ENCODE results near the gene TRNAU1AP. TPM values are rescaled to one million over a fixed set of nuclear protein-coding genes. Genes with fewer than 3 reads are reported as not detected.

The TRNAU1AP gene
- total and polyA plus RNA-seq, 10 of the 15 experiments (the other 5 are each of a cell fraction or from before 2014, with no cell fraction given), result 24.3 to 67.0 (median 31.8) TPM

GRCh38 chr1:28538286-28538685 is 14.6 kb upstream of the TRNAU1AP start:
- Histone ChIP-seq H3K4me3 (no peak overlapping the region), H3K9me3 (replicated peaks; ENCODE audit: control insufficient read depth, insufficient read depth, low read length) (no peaks in the 10 kb centered on the region), H3K27ac (ENCODE audit: control insufficient read depth, insufficient read depth) (no peak overlapping the region), H3K36me3 (ENCODE audit: control insufficient read depth in 2 of 2, insufficient read depth in 2 of 2, low read length in 1 of 2) (peaks cover 25 to 33% of the 10 kb centered on the region in 2 experiments; a peak in 3 of 4 replicates), H3K27me3 (replicated peaks in 1 of 2; ENCODE audit: control insufficient read depth in 2 of 2, insufficient read depth in 2 of 2, low read length in 1 of 2) (no peaks in the 10 kb centered on the region), H3K4me2 (ENCODE audit: control insufficient read depth, insufficient read depth) (no peak overlapping the region), H4K20me1 (ENCODE audit: control insufficient read depth, insufficient read depth) (no peaks in the 10 kb centered on the region), H2AFZ (ENCODE audit: control insufficient read depth, low read depth, low read length) (no peak overlapping the region), H3K9ac (ENCODE audit: control insufficient read depth, insufficient read depth, low read length) (no peak overlapping the region), H3K79me2 (ENCODE audit: control insufficient read depth, insufficient read depth, low read length) (no peaks in the 10 kb centered on the region), H3K4me1 (ENCODE audit: control insufficient read depth, insufficient read depth, low read length) (no peaks in the 10 kb centered on the region)
- ChIA-PET RAD21 (ENCODE audit: unreplicated experiment) (interaction anchor here (0.6 kb wide), 1 partner anchor 442 kb away, joined by 3 read pairs; no protein-coding TSS in a partner anchor), POLR2A (no interaction called here), CTCF (interaction anchor here (1.0 kb wide), 1 partner anchor 213 kb away, joined by 3 read pairs; no protein-coding TSS in a partner anchor), SMC1A (ENCODE audit: uncharacterized antibody, unreplicated experiment) (no interaction called here)
- TF ChIP-seq, protein P1, sequence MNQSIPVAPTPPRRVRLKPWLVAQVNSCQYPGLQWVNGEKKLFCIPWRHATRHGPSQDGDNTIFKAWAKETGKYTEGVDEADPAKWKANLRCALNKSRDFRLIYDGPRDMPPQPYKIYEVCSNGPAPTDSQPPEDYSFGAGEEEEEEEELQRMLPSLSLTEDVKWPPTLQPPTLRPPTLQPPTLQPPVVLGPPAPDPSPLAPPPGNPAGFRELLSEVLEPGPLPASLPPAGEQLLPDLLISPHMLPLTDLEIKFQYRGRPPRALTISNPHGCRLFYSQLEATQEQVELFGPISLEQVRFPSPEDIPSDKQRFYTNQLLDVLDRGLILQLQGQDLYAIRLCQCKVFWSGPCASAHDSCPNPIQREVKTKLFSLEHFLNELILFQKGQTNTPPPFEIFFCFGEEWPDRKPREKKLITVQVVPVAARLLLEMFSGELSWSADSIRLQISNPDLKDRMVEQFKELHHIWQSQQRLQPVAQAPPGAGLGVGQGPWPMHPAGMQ (IDR thresholded peaks at IDR 0.05; ENCODE audit: borderline replicate concordance), result no peak
- no peak for TF ChIP-seq CHD1 (IDR thresholded peaks at IDR 0.05; ENCODE audit: low read depth, low read length)
- TF ChIP-seq ZNF24 (IDR thresholded peaks at IDR 0.05), result no peak
- no peak for TF ChIP-seq RB1 (IDR thresholded peaks at IDR 0.05; ENCODE audit: borderline replicate concordance)
- TF ChIP-seq GATAD2B (conservative IDR thresholded peaks at IDR 0.05; ENCODE audit: low read depth), result no peak
- no peak for TF ChIP-seq POLR2A (IDR thresholded peaks at IDR 0.05; ENCODE audit: low read depth, low read length)
- TF ChIP-seq IKZF1 (conservative IDR thresholded peaks at IDR 0.05), result no peak
- TF ChIP-seq NR2F1 (conservative IDR thresholded peaks at IDR 0.05), result no peak
- TF ChIP-seq HCFC1 (IDR thresholded peaks at IDR 0.05; ENCODE audit: low read length), result no peak
- 64% methylated on average over 6 of the region's 6 CpGs for WGBS (ENCODE audit: insufficient coverage, insufficient replicate concordance, low lambda C conversion rate, missing lambda C conversion rate)
- no peak for FAIRE-seq
- intact Hi-C loops (cut with micrococcal nuclease; ENCODE audit: unreplicated experiment), result no loop called here
- no peak; the same call in 2 of the 3 replicates for ATAC-seq
- no peak for DNase-seq (ENCODE audit: low read depth, low spot score)
- BruUV-seq (replicated peaks), result TSS peak; percentile 82
- in situ Hi-C loops (cut with MboI), result no loop called here

All from GM12878 (cell line).